ENCODE results near the gene CRYBG3. TPM values are rescaled to one million over a fixed set of nuclear protein-coding genes. Genes with fewer than 3 reads are reported as not detected.

The CRYBG3 gene
- total and polyA plus RNA-seq, 2 of the 13 experiments (the other 11 are each of a cell fraction or from before 2014, with no cell fraction given): 3.8 to 15.9 TPM

GRCh38 chr3:97872525-97873042, 50.8 kb downstream of the CRYBG3 start (continued):
- TF ChIP-seq CBX2 (IDR thresholded peaks at IDR 0.05; ENCODE audit: low read depth, low read length) (no peak), CBX2 (CRISPR knock-in tag; IDR thresholded peaks at IDR 0.05; ENCODE audit: low read depth) (no peak), REXO4 (CRISPR knock-in tag; IDR thresholded peaks at IDR 0.05; ENCODE audit: borderline replicate concordance) (no peak)

- Histone ChIP-seq H3K9me3 (ENCODE audit: low read length) (no peaks in the 10 kb centered on the region), H3K79me2 (ENCODE audit: insufficient read depth, low read length) (no peaks in the 10 kb centered on the region), H4K20me1 (ENCODE audit: insufficient read depth, low read length) (no peaks in the 10 kb centered on the region), H3K36me3 (replicated peaks in 1 of 2; ENCODE audit: control insufficient read depth in 1 of 2, insufficient read depth in 2 of 2, low read length in 2 of 2) (peaks cover 0 to 5% of the 10 kb centered on the region in 2 experiments; a peak in 2 of 5 replicates), H3K9ac (ENCODE audit: insufficient read depth, low read depth, low read length) (no peak overlapping the region), H3K27ac (ENCODE audit: extremely low read length, insufficient read depth, low read length) (no peak overlapping the region), H3K27me3 (ENCODE audit: control insufficient read depth in 1 of 2, insufficient read depth in 2 of 2, low read length in 2 of 2) (no peaks in the 10 kb centered on the region), H3K4me2 (ENCODE audit: low read depth, low read length) (no peak overlapping the region), H2AFZ (ENCODE audit: low read length) (no peak overlapping the region), H3K4me1 (ENCODE audit: insufficient read depth, low read length) (no peaks in the 10 kb centered on the region), H3K4me3 (replicated peaks in 1 of 3; ENCODE audit: insufficient read depth in 1 of 3, low read depth in 2 of 3, low read length in 3 of 3) (no peak overlapping the region)
- ATAC-seq: no peak
- ChIA-PET POLR2A (no interaction called here), CTCF (ENCODE audit: low intra/inter-chr PET ratio, low total read pairs) (no interaction called here)
- peak; percentile 6 for DNase-seq (ENCODE audit: low spot score)
- BruUV-seq (replicated peaks): no TSS peak
- no peak for FAIRE-seq
- intact Hi-C loops (cut with micrococcal nuclease; ENCODE audit: unreplicated experiment) (no loop called here), in situ Hi-C loops (cut with HindIII; ENCODE audit: extremely low pct_ligation_motif_present, low pct_unique_long_range_greater_than_20kb) (no loop called here)
- TF ChIP-seq ZNF670 (CRISPR knock-in tag; IDR thresholded peaks at IDR 0.05; ENCODE audit: borderline replicate concordance) (no peak), ZNF761 (CRISPR knock-in tag; conservative IDR thresholded peaks at IDR 0.05) (no peak), CREB1 (IDR thresholded peaks at IDR 0.05) (no peak), CREB1 (CRISPR knock-in tag; IDR thresholded peaks at IDR 0.05) (no peak), AKNA (CRISPR knock-in tag; IDR thresholded peaks at IDR 0.05; ENCODE audit: borderline replicate concordance) (no peak), ZMYM2 (CRISPR knock-in tag; IDR thresholded peaks at IDR 0.05) (no peak), ZNF775 (CRISPR knock-in tag; IDR thresholded peaks at IDR 0.05; ENCODE audit: borderline replicate concordance) (no peak), MED8 (CRISPR knock-in tag; IDR thresholded peaks at IDR 0.05; ENCODE audit: insufficient replicate concordance) (no peak), MLXIP (CRISPR knock-in tag; IDR thresholded peaks at IDR 0.05; ENCODE audit: borderline replicate concordance) (no peak), NR2C2 (CRISPR knock-in tag; IDR thresholded peaks at IDR 0.05; ENCODE audit: borderline replicate concordance) (no peak), ZBTB21 (CRISPR knock-in tag; IDR thresholded peaks at IDR 0.05) (no peak), ZNF33B (CRISPR knock-in tag; IDR thresholded peaks at IDR 0.05) (no peak), ZSCAN22 (CRISPR knock-in tag; IDR thresholded peaks at IDR 0.05) (no peak), KAT8 (CRISPR knock-in tag; IDR thresholded peaks at IDR 0.05) (no peak), JUNB (CRISPR knock-in tag; IDR thresholded peaks at IDR 0.05; ENCODE audit: borderline replicate concordance) (no peak)
Observed at GRCh38 chr3:97880267-97880666, 58.5 kb downstream of the CRYBG3 start.
